Esophagus squamous epithelium (tissue), 5 donors: ENCODE data around the gene DLGAP1. TPM values are rescaled to one million over a fixed set of nuclear protein-coding genes. Genes with fewer than 3 reads are reported as not detected.

ENCODE experiments used
- DNase-seq: peaks from one replicate; lab custom pipeline; 2025; lab: John Stamatoyannopoulos, UW
- H3K27ac ChIP-seq, 4 donors: fragments of 200-600 bp; sonication (generic); one replicate each; pipeline ENCODE4 v1.5.1; 2016 to 2019; ENCODE audit warnings: mild to moderate bottlenecking in 1 of 4
- H3K27me3 ChIP-seq, 4 donors: fragments of 200-600 bp; sonication (generic); 1 replicate in 3 of 4; 2 replicates in 1 of 4; pipeline versions ENCODE4 v1.5.1 to v1.6.0; 2017 to 2021; ENCODE audit warnings: antibody characterized with exemption in 1 of 4
- H3K36me3 ChIP-seq, 3 donors: fragments of 200-600 bp; sonication (generic); one replicate each; pipeline ENCODE4 v1.5.1; 2016 to 2019
- H3K4me1 ChIP-seq, 3 donors: fragments of 200-600 bp; sonication (generic); one replicate each; pipeline ENCODE4 v1.5.1; 2017 to 2019
- H3K4me3 ChIP-seq, 4 donors: fragments of 200-600 bp; sonication (generic); 1 replicate in 3 of 4; 2 replicates in 1 of 4; pipeline ENCODE4 v1.5.1; 2016 to 2019; ENCODE audit warnings: mild to moderate bottlenecking in 2 of 4, moderate library complexity in 1 of 4
- H3K9me3 ChIP-seq, 3 donors: fragments of 200-600 bp; sonication (generic); one replicate each; pipeline ENCODE4 v1.5.1; 2016 to 2019
- CTCF ChIP-seq, 6 experiments: fragments of 450-650 bp in 4 of 6; fragments of 200-600 bp in 2 of 6; sonication (generic) in 2 of 6; IDR thresholded peaks; one replicate each; pipeline ENCODE4 v1.5.1; 2016 to 2019; ENCODE audit warnings: antibody characterized with exemption in 6 of 6, mild to moderate bottlenecking in 4 of 6, moderate library complexity in 4 of 6
- POLR2A ChIP-seq, 4 donors: fragments of 450-650 bp; IDR thresholded peaks; one replicate each; pipeline ENCODE4 v1.6.1; 2017; ENCODE audit warnings: antibody characterized with exemption in 4 of 4, mild to moderate bottlenecking in 4 of 4, moderate library complexity in 3 of 4
- WGBS, 2 donors: methylation state at CpG; one replicate each; pipeline ENCODE4 v1.1.5; 2018; 5-methylcytosine and 5-hydroxymethylcytosine counted together
- intact Hi-C: fragments of 100-400 bp; cut with DNase I; formaldehyde crosslinking; loops from one replicate; pipeline ENCODE4 v1.15.0; 2022
- total RNA-seq, 4 donors: library from RNA; depleted of rRNA; stranded (reverse); fragments of >200 nt; gene quantifications; one replicate each; pipeline ENCODE4 v1.1.0, GENCODE V29; 2016
- donor health status: DM: yes; HTN: yes; CAD: no.

The DLGAP1 gene
- total RNA-seq, 4 donors from 2014 or later: 0.09 to 1.5 (median 0.52) TPM

DNA sequence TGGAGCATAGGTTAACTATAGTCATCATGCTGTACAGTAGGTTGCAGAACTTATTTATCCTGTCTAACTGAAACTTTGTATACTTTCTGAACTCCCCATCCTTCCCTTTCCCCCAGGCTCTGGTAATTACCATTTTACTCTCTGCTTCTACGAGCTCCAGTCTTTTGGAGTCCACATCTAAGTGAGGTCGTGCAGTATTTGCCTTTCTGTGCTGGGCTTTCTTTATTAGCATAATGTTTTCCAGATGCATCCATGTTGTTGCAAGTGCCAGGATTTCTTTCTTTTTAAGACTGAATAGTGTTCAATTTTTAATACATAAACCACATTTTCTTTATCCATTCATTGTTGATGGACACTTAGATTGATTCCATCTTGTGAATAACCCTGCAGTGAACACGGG, 541.0 kb downstream of the DLGAP1 start:
- intact Hi-C loops: no loop called here

DNA sequence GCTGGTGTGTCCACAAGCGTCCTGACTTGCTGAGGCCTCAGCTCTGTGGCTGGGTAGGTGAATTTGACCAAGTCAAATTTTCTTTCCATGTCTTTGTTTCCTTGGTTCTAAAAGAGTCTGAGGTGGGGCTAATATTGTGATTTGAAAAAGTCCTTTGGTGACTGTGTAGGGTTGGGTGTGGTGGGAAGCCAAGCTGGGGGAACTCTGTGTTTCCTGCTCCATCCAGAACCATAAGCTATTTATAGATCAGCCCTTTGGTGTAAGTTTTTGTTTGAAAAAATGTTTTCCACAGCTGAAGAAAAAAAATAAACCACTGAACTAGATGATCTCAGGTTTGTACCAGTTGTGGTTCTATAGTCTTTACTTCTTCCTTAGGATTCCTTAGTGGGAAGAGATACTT, 542.4 kb downstream of the DLGAP1 start:
- Histone ChIP-seq H3K36me3 (no peaks in the 10 kb centered on the region), H3K27ac (no peak overlapping the region), H3K4me3 (no peak overlapping the region), H3K27me3 (no peaks in the 10 kb centered on the region), H3K4me1 (no peaks in the 10 kb centered on the region), H3K9me3 (no peaks in the 10 kb centered on the region)
- DNase-seq: no peak
- intact Hi-C loops: no loop called here
- 50 to 85% methylated on average over 1 of the region's 1 CpG for WGBS, 2 donors
- no peak for TF ChIP-seq CTCF (IDR thresholded peaks at IDR 0.05)
- no peak for TF ChIP-seq POLR2A (IDR thresholded peaks at IDR 0.05)

More for the DNA sequence above, 541.0 kb downstream of the DLGAP1 start:
- Histone ChIP-seq H3K4me1 (no peaks in the 10 kb centered on the region), H3K27me3 (no peaks in the 10 kb centered on the region), H3K9me3 (no peaks in the 10 kb centered on the region), H3K36me3 (no peaks in the 10 kb centered on the region), H3K27ac (no peak overlapping the region), H3K4me3 (no peak overlapping the region)
- no peak for DNase-seq
- 59 to 61% methylated on average over 3 of the region's 3 CpGs for WGBS, 2 donors
- no peak for TF ChIP-seq CTCF (IDR thresholded peaks at IDR 0.05)
- no peak for TF ChIP-seq POLR2A (IDR thresholded peaks at IDR 0.05)

DNA sequence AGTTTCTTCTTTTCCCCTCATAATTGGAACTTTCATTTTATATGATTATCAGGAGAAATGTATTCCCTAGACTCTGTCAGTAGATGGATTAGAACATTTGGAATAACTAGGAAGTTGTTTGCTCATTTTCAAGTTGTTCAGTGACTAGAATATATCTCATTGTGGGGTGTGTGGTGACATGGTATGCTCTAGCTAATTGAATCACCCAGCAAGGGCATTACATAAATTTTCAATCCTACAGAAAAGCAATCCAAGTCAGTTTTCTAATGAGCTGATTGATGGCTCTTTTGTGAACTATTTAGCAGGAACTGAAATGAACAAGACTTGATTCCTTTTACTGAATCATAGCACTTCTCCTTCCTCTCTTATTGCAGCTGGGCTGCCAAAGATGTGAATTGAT, 543.7 kb downstream of the DLGAP1 start:
- TF ChIP-seq POLR2A (IDR thresholded peaks at IDR 0.05) (no peak), CTCF (IDR thresholded peaks at IDR 0.05) (no peak)
- no peaks in the 10 kb centered on the region for H3K36me3 ChIP-seq
- no peak overlapping the region for H3K4me3 ChIP-seq
- no peaks in the 10 kb centered on the region for H3K27me3 ChIP-seq
- no peak overlapping the region for H3K27ac ChIP-seq
- no peaks in the 10 kb centered on the region for H3K4me1 ChIP-seq
- intact Hi-C loops: no loop called here
- DNase-seq: no peak
- no peaks in the 10 kb centered on the region for H3K9me3 ChIP-seq

GRCh38 chr18:3910512-3910911, 544.6 kb downstream of the DLGAP1 start:
- Histone ChIP-seq H3K27me3 (no peaks in the 10 kb centered on the region), H3K9me3 (no peaks in the 10 kb centered on the region), H3K27ac (no peak overlapping the region), H3K36me3 (no peaks in the 10 kb centered on the region), H3K4me3 (no peak overlapping the region), H3K4me1 (no peaks in the 10 kb centered on the region)
- 63 to 78% methylated on average over 4 of the region's 4 CpGs for WGBS, 2 donors
- TF ChIP-seq CTCF (IDR thresholded peaks at IDR 0.05) (no peak), POLR2A (IDR thresholded peaks at IDR 0.05) (no peak)
- intact Hi-C loops: no loop called here
- DNase-seq: no peak

- H3K4me1 ChIP-seq: no peaks in the 10 kb centered on the region
- intact Hi-C loops: no loop called here
- TF ChIP-seq CTCF (IDR thresholded peaks at IDR 0.05) (no peak), POLR2A (IDR thresholded peaks at IDR 0.05) (no peak)
- no peak for DNase-seq
- no peaks in the 10 kb centered on the region for H3K9me3 ChIP-seq
- H3K27ac ChIP-seq: no peak overlapping the region
- H3K27me3 ChIP-seq: no peaks in the 10 kb centered on the region
- H3K36me3 ChIP-seq: no peaks in the 10 kb centered on the region
- no peak overlapping the region for H3K4me3 ChIP-seq
These were observed 547.2 kb downstream of the DLGAP1 start for GRCh38 chr18:3907955-3908354.
